K562 (cell line): Measurements from ENCODE around the gene CNOT4. TPM values are rescaled to one million over a fixed set of nuclear protein-coding genes. Genes with fewer than 3 reads are reported as not detected.

Experiments
- ATAC-seq: fragments of 200-7000 bp; cut with Tn5 transposase; 3 replicates; pipeline ENCODE4 v1.9.1; 2020; ENCODE audit warnings: moderate library complexity
- BruUV-seq: library from RNA; stranded (reverse); fragments of 400-500 nt; replicated peaks from 2 replicates; lab custom pipeline; 2021; lab: Mats Ljungman, UMichigan
- CTCF ChIA-PET: fragments of 300-600 bp; formaldehyde crosslinking; extraction: SDS; loops from one replicate; lab custom pipeline; 2021; ENCODE audit warnings: low intra/inter-chr PET ratio; lab: Yijun Ruan, JAX
- POLR2A ChIA-PET: fragments of 300-600, 350-650 bp; sonication (Branson Sonifier 250); formaldehyde crosslinking; extraction: SDS; loops from one replicate; lab custom pipeline; 2021; ENCODE audit warnings: antibody characterized with exemption, inconsistent platforms; lab: Yijun Ruan, JAX
- DNase-seq, 4 experiments: peaks; one replicate each; pipeline versions ENCODE4 v3.0.0 to v3.0.0-alpha.2; 2011 to 2018; ENCODE audit warnings: low spot score in 3 of 4, mixed read lengths in 3 of 4; ENCODE audit errors: extremely low read depth in 1 of 4
- FAIRE-seq: peaks from 2 replicates; lab custom pipeline; 2011; peaks lifted over from hg19 to GRCh38; lab: Jason Lieb, UNC
- H2AFZ ChIP-seq: 2 replicates; pipeline ENCODE4 v1.6.0; 2011; ENCODE audit warnings: low read depth, low read length, control low read depth, inconsistent platforms
- H3K27ac ChIP-seq: fragments of 200-600 bp; 3 replicates; pipeline ENCODE4 v1.8.0; 2011; ENCODE audit warnings: low read depth, mild to moderate bottlenecking, control low read depth, inconsistent platforms, low read length, moderate library complexity, mixed read lengths; ENCODE audit errors: extremely low read depth
- H3K27me3 ChIP-seq, 2 experiments: fragments of 300-600 bp in 1 of 2; 2 replicates in 1 of 2; 3 replicates in 1 of 2; pipeline versions ENCODE4 v1.6.0 to v1.8.0; 2011; ENCODE audit warnings: inconsistent platforms in 2 of 2, low read length in 2 of 2, mild to moderate bottlenecking in 1 of 2, mixed read lengths in 1 of 2, moderate library complexity in 1 of 2; ENCODE audit not compliant: control insufficient read depth in 2 of 2, insufficient read depth in 2 of 2
- H3K36me3 ChIP-seq: fragments of 300-600 bp; 3 replicates; pipeline ENCODE4 v1.8.0; 2011; ENCODE audit warnings: mild to moderate bottlenecking, low read length, inconsistent platforms; ENCODE audit not compliant: control insufficient read depth, insufficient read depth
- H3K4me1 ChIP-seq, 2 experiments: fragments of 200-600 bp in 1 of 2; replicated peaks in 1 of 2; 2 replicates in 1 of 2; 3 replicates in 1 of 2; pipeline versions ENCODE4 v1.5.1 to v1.8.0; 2011; ENCODE audit warnings: inconsistent platforms in 2 of 2, low read length in 2 of 2, mild to moderate bottlenecking in 1 of 2, mixed read lengths in 1 of 2, moderate library complexity in 1 of 2; ENCODE audit not compliant: control insufficient read depth in 2 of 2, insufficient read depth in 2 of 2
- H3K4me2 ChIP-seq: 2 replicates; pipeline ENCODE4 v1.6.1; 2011; ENCODE audit warnings: low read length, control low read depth, inconsistent platforms, mixed read lengths; ENCODE audit not compliant: insufficient read depth
- H3K4me3 ChIP-seq: fragments of 200-600 bp; sonication (generic), shearing (Covaris generic); 2 replicates; pipeline ENCODE4 v1.5.1; 2016; ENCODE audit warnings: control low read depth, inconsistent platforms
- H3K79me2 ChIP-seq: fragments of 200-600 bp; 3 replicates; pipeline ENCODE4 v1.8.0; 2011; ENCODE audit warnings: low read length, inconsistent platforms; ENCODE audit not compliant: control insufficient read depth, insufficient read depth
- H3K9ac ChIP-seq, 2 experiments: 2 replicates each; pipeline versions ENCODE4 v1.6.0 to v1.6.1; 2011; ENCODE audit warnings: low read depth in 2 of 2, low read length in 2 of 2, control low read depth in 1 of 2, inconsistent platforms in 1 of 2, mild to moderate bottlenecking in 1 of 2, mixed read lengths in 1 of 2; ENCODE audit not compliant: insufficient read depth in 1 of 2
- H3K9me1 ChIP-seq: one replicate; pipeline ENCODE4 v1.6.0; 2011; ENCODE audit warnings: inconsistent platforms, mild to moderate bottlenecking, low read length, moderate library complexity; ENCODE audit not compliant: control insufficient read depth, insufficient read depth
- H3K9me3 ChIP-seq: replicated peaks from 2 replicates; pipeline ENCODE4 v1.5.1; 2011; ENCODE audit warnings: low read depth, low read length, inconsistent platforms; ENCODE audit not compliant: control insufficient read depth, insufficient read depth
- H4K20me1 ChIP-seq: replicated peaks from 2 replicates; pipeline ENCODE4 v1.6.1; 2011; ENCODE audit warnings: low read length, inconsistent platforms, mixed read lengths; ENCODE audit not compliant: control insufficient read depth, insufficient read depth
- BRD9 ChIP-seq: fragments of 450-650 bp; IDR thresholded peaks from 2 replicates; pipeline ENCODE4 v1.6.1; 2018; ENCODE audit warnings: low read depth; ENCODE audit not compliant: partially characterized antibody
- CBFB ChIP-seq: sonication (generic); formaldehyde crosslinking; IDR thresholded peaks from 2 replicates; pipeline ENCODE4 v1.4.0; 2020; ENCODE audit warnings: mild to moderate bottlenecking, missing genetic modification reagents
- CBX3 ChIP-seq, 2 experiments: IDR thresholded peaks; 1 replicate in 1 of 2; 2 replicates in 1 of 2; pipeline ENCODE4 v1.6.1; 2012; ENCODE audit warnings: inconsistent platforms in 2 of 2, low read length in 2 of 2, borderline replicate concordance in 1 of 2, control low read depth in 1 of 2
- CC2D1A ChIP-seq: fragments of 450-650 bp; IDR thresholded peaks from 2 replicates; pipeline ENCODE4 v1.6.1; 2017; ENCODE audit warnings: mild to moderate bottlenecking
- ELF1 ChIP-seq: fragments of 200-800 bp; sonication (Bioruptor generic); IDR thresholded peaks from 2 replicates; pipeline ENCODE4 v1.6.1; 2016; ENCODE audit warnings: missing genetic modification characterization, missing compliant biosample characterization
- GABPB2 ChIP-seq: fragments of 250-450 bp; sonication (Bioruptor Pico); conservative IDR thresholded peaks from 2 replicates; pipeline ENCODE4 v1.5.1; 2021; ENCODE audit warnings: mild to moderate bottlenecking
- HNRNPH1 ChIP-seq: fragments of 200-400 bp; formaldehyde crosslinking; optimal IDR thresholded peaks from 2 replicates; pipeline ENCODE3; 2017; ENCODE audit warnings: low read depth, mild to moderate bottlenecking, low read length, moderate library complexity
- HNRNPK ChIP-seq: fragments of 200-400 bp; formaldehyde crosslinking; IDR thresholded peaks from one replicate; pipeline ENCODE4 v1.6.1; 2018; ENCODE audit warnings: mild to moderate bottlenecking, low read depth, low read length; ENCODE audit not compliant: poor library complexity, severe bottlenecking
- MCM2 ChIP-seq: fragments of 450-650 bp; IDR thresholded peaks from 2 replicates; pipeline ENCODE4 v1.6.1; 2017; ENCODE audit warnings: low read depth, mild to moderate bottlenecking
- MCM3 ChIP-seq: fragments of 450-650 bp; IDR thresholded peaks from 2 replicates; pipeline ENCODE4 v1.6.1; 2016
- PCBP2 ChIP-seq: fragments of 200-400 bp; formaldehyde crosslinking; IDR thresholded peaks from 2 replicates; pipeline ENCODE4 v1.6.1; 2018; ENCODE audit warnings: low read length, low read depth, mild to moderate bottlenecking, moderate library complexity; ENCODE audit not compliant: poor library complexity, severe bottlenecking
- PYGO2 ChIP-seq: fragments of 450-650 bp; IDR thresholded peaks from 2 replicates; pipeline ENCODE4 v1.6.1; 2016; ENCODE audit warnings: mild to moderate bottlenecking, missing genetic modification characterization, moderate library complexity, missing compliant biosample characterization
- ZNF212 ChIP-seq: fragments of 450-650 bp; formaldehyde crosslinking; IDR thresholded peaks from 2 replicates; pipeline ENCODE4 v1.4.0; 2020; ENCODE audit warnings: mild to moderate bottlenecking
- ZNF764 ChIP-seq: fragments of 250-450 bp; sonication (Bioruptor Pico); IDR thresholded peaks from 2 replicates; pipeline ENCODE4 v1.4.0; 2020; ENCODE audit warnings: low read depth, mild to moderate bottlenecking, moderate library complexity
- WGBS: fragments of 100-300 bp; shearing (Covaris generic); methylation state at CpG from one replicate; pipeline ENCODE4 v1.1.6; 2016; ENCODE audit warnings: low coverage, mixed read lengths; ENCODE audit not compliant: insufficient coverage; ENCODE audit errors: missing lambda C conversion rate; 5-methylcytosine and 5-hydroxymethylcytosine counted together
- in situ Hi-C: fragments of 300-500 bp; cut with MboI; formaldehyde crosslinking; loops from 4 replicates; pipeline ENCODE4 v1.15.0; 2018; ENCODE audit warnings: inconsistent platforms, mixed read lengths
- intact Hi-C: fragments of 100-400 bp; cut with micrococcal nuclease; formaldehyde crosslinking; loops from 2 replicates; pipeline ENCODE4 v1.14.2; 2022
- polyA plus RNA-seq, 8 experiments: library from polyadenylated mRNA; depleted of rRNA in 4 of 8; stranded (reverse) in 5 of 8; unstranded in 3 of 8; fragments of >200 nt; fragmentation: Nextera tagmentation in 2 of 8; fragmentation: Illumina TruSeq in 1 of 8; extraction: Ambion mirVana in 2 of 8; extraction: Trizol in 1 of 8; gene quantifications; 2 replicates each; pipeline versions ENCODE4 v1.2.1 to v1.2.3, GENCODE V29; 2011 to 2014; ENCODE audit warnings: inconsistent platforms in 1 of 8, missing spikeins in 1 of 8
- total RNA-seq, 7 experiments: library from RNA; depleted of rRNA in 6 of 7; stranded (reverse); fragments of >200 nt in 6 of 7; fragmentation: Illumina TruSeq in 2 of 7; extraction: Trizol in 2 of 7; gene quantifications; 2 replicates each; pipeline versions ENCODE4 v1.2.1 to v1.2.3, GENCODE V29; 2011 to 2021; ENCODE audit warnings: low replicate concordance in 1 of 7
- TF ChIP-seq, protein P1 (sequence below): IDR thresholded peaks from 2 replicates; pipeline ENCODE4 v1.6.1; 2012; ENCODE audit warnings: low read depth, low read length, improper control_type of control experiment, borderline replicate concordance
- TF ChIP-seq, protein P2 (sequence below): fragments of 450-650 bp; formaldehyde crosslinking; IDR thresholded peaks from 2 replicates; pipeline ENCODE4 v1.4.0; 2020; ENCODE audit warnings: mild to moderate bottlenecking, moderate library complexity
- TF ChIP-seq, protein P3 (sequence below): fragments of 450-650 bp; IDR thresholded peaks from 2 replicates; pipeline ENCODE4 v1.6.1; 2016

CNOT4 gene
- total and polyA plus RNA-seq, 9 of the 15 experiments (the other 6 are each of a cell fraction or from before 2014, with no cell fraction given) = 8.6 to 24.1 (median 15.4) TPM

DNA sequence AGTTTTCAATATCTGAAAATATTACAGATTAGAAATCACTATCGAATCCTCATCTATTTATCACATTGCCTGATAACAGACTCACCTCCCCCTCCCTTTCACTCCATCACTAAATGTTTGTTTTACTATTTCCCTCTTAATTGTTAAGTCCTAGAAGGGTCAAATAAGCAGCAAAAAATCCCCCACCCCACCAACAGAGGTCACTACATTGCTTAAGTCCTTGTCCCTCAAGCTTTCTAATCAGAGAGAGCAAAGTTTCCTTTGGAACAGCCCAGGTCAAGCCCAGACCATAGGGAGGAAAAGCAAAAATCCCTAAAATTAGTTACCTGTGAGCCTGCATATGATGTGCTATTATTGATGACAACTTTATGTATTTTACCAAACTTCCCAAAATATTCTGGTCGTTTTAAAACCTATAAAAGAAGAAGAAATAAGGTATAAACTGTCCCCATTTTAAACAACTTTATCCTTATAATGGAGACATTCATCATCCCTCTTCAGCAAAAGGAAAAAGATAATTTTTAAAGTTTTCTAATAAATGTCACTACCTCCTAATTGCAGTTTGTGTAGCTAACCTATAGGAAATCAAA is 95.0 kb downstream of the CNOT4 start:
- H2AFZ ChIP-seq = no peak overlapping the region
- CTCF ChIA-PET = interaction anchor here (0.5 to 1.9 kb wide), 8 partner anchors 54 to 231 kb away, joined by 3 to 23 read pairs (median 3); partner anchors contain the start of gene NUP205
- H4K20me1 ChIP-seq = no peaks in the 10 kb centered on the region
- peak; percentile 87 for FAIRE-seq
- intact Hi-C loops = loop anchor here (1.0 to 10.0 kb wide), 4 partner anchors 77 to 230 kb away; no protein-coding TSS in a partner anchor
- no peak overlapping the region for H3K9ac ChIP-seq
- POLR2A ChIA-PET = interaction anchor here (0.5 to 1.4 kb wide), 3 partner anchors 12 to 221 kb away, joined by 3 read pairs; no protein-coding TSS in a partner anchor
- H3K4me2 ChIP-seq = no peak overlapping the region
- no peaks in the 10 kb centered on the region for H3K27me3 ChIP-seq
- H3K9me3 ChIP-seq = no peaks in the 10 kb centered on the region
- H3K4me1 ChIP-seq = peaks cover 0 to 5% of the 10 kb centered on the region in 2 experiments; a peak in 2 of 5 replicates
- no peaks in the 10 kb centered on the region for H3K9me1 ChIP-seq
- DNase-seq = peak; percentile 67 to 88 (median 76)
- in situ Hi-C loops = no loop called here
- H3K79me2 ChIP-seq = no peaks in the 10 kb centered on the region
- H3K36me3 ChIP-seq = peaks cover 19% of the 10 kb centered on the region; the same call in 2 of the 3 replicates
- BruUV-seq = no TSS peak
- H3K27ac ChIP-seq = no peak overlapping the region
- H3K4me3 ChIP-seq = no peak overlapping the region
- ATAC-seq = peak; percentile 99
- WGBS = 26% methylated on average over 2 of the region's 2 CpGs
- TF ChIP-seq, protein P1, sequence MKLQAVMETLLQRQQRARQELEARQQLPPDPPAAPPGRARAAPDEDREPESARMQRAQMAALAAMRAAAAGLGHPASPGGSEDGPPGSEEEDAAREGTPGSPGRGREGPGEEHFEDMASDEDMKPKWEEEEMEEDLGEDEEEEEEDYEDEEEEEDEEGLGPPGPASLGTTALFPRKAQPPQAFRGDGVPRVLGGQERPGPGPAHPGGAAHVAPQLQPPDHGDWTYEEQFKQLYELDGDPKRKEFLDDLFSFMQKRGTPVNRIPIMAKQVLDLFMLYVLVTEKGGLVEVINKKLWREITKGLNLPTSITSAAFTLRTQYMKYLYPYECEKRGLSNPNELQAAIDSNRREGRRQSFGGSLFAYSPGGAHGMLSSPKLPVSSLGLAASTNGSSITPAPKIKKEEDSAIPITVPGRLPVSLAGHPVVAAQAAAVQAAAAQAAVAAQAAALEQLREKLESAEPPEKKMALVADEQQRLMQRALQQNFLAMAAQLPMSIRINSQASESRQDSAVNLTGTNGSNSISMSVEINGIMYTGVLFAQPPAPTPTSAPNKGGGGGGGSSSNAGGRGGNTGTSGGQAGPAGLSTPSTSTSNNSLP = 0 out of 2 replicates have a peak, but pooled peaks have one; percentile 16
- no peak for TF ChIP-seq CBX3 (IDR thresholded peaks at IDR 0.05; ENCODE audit: borderline replicate concordance in 1 of 2, low read length in 2 of 2)
- TF ChIP-seq CC2D1A = 0 out of 2 replicates have a peak, but pooled peaks have one; percentile 38
- TF ChIP-seq, protein P2, sequence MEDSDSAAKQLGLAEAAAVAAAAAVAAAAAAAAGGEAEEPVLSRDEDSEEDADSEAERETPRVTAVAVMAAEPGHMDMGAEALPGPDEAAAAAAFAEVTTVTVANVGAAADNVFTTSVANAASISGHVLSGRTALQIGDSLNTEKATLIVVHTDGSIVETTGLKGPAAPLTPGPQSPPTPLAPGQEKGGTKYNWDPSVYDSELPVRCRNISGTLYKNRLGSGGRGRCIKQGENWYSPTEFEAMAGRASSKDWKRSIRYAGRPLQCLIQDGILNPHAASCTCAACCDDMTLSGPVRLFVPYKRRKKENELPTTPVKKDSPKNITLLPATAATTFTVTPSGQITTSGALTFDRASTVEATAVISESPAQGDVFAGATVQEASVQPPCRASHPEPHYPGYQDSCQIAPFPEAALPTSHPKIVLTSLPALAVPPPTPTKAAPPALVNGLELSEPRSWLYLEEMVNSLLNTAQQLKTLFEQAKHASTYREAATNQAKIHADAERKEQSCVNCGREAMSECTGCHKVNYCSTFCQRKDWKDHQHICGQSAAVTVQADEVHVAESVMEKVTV = peak; percentile 47
- no peak for TF ChIP-seq PCBP2
- peak; percentile 80 for TF ChIP-seq BRD9
- peak; percentile 88 for TF ChIP-seq ZNF764 (CRISPR knock-in tag)
- TF ChIP-seq PYGO2 (tag) = no peak
- no peak for TF ChIP-seq MCM2
- TF ChIP-seq ELF1 (tag) = no peak
- no peak for TF ChIP-seq GABPB2 (CRISPR knock-in tag)
- TF ChIP-seq CBFB (CRISPR knock-in tag) = no peak
- no peak for TF ChIP-seq MCM3
- TF ChIP-seq ZNF212 (CRISPR knock-in tag) = no peak
- TF ChIP-seq HNRNPH1 = no peak
- no peak for TF ChIP-seq HNRNPK
- TF ChIP-seq, protein P3, sequence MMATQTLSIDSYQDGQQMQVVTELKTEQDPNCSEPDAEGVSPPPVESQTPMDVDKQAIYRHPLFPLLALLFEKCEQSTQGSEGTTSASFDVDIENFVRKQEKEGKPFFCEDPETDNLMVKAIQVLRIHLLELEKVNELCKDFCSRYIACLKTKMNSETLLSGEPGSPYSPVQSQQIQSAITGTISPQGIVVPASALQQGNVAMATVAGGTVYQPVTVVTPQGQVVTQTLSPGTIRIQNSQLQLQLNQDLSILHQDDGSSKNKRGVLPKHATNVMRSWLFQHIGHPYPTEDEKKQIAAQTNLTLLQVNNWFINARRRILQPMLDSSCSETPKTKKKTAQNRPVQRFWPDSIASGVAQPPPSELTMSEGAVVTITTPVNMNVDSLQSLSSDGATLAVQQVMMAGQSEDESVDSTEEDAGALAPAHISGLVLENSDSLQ = 0 out of 2 replicates have a peak, but pooled peaks have one; percentile 30
